ENCODE results near the gene SETBP1. TPM values are rescaled to one million over a fixed set of nuclear protein-coding genes. Genes with fewer than 3 reads are reported as not detected.

The SETBP1 gene

GRCh38 chr18:45109706-45110105 is 429.0 kb downstream of the SETBP1 start:
- H3K4me3 ChIP-seq (ENCODE audit: low read length) = no peak overlapping the region
- peaks cover 4% of the 10 kb centered on the region for H3K27me3 ChIP-seq (ENCODE audit: control insufficient read depth, insufficient read depth, low read length)
- no peak overlapping the region for H3K9ac ChIP-seq (ENCODE audit: low read depth, low read length)
- H3K9me3 ChIP-seq (replicated peaks; ENCODE audit: low read length) = no peaks in the 10 kb centered on the region
- H3K4me2 ChIP-seq (ENCODE audit: low read length) = no peak overlapping the region
- H3K4me1 ChIP-seq (ENCODE audit: control insufficient read depth, insufficient read depth, low read length) = peaks cover 12% of the 10 kb centered on the region
- H3K36me3 ChIP-seq (ENCODE audit: insufficient read depth, low read length) = no peaks in the 10 kb centered on the region

GRCh38 chr18:45110577-45111501 is 430.2 kb downstream of the SETBP1 start:
- H3K4me3 ChIP-seq (ENCODE audit: low read length) = no peak overlapping the region
- H3K4me2 ChIP-seq (ENCODE audit: low read length) = no peak overlapping the region
- peaks cover 12% of the 10 kb centered on the region for H3K27me3 ChIP-seq (ENCODE audit: control insufficient read depth, insufficient read depth, low read length)
- no peaks in the 10 kb centered on the region for H3K36me3 ChIP-seq (ENCODE audit: insufficient read depth, low read length)
- no peaks in the 10 kb centered on the region for H3K9me3 ChIP-seq (replicated peaks; ENCODE audit: low read length)
- peaks cover 12% of the 10 kb centered on the region for H3K4me1 ChIP-seq (ENCODE audit: control insufficient read depth, insufficient read depth, low read length)
- no peak overlapping the region for H3K9ac ChIP-seq (ENCODE audit: low read depth, low read length)

GRCh38 chr18:45111502-45111848 is 430.8 kb downstream of the SETBP1 start:
- Histone ChIP-seq H3K36me3 (ENCODE audit: insufficient read depth, low read length) (no peaks in the 10 kb centered on the region), H3K9ac (ENCODE audit: low read depth, low read length) (no peak overlapping the region), H3K9me3 (replicated peaks; ENCODE audit: low read length) (no peaks in the 10 kb centered on the region), H3K4me1 (ENCODE audit: control insufficient read depth, insufficient read depth, low read length) (peaks cover 11% of the 10 kb centered on the region), H3K4me2 (ENCODE audit: low read length) (no peak overlapping the region), H3K4me3 (ENCODE audit: low read length) (no peak overlapping the region), H3K27me3 (ENCODE audit: control insufficient read depth, insufficient read depth, low read length) (peaks cover 12% of the 10 kb centered on the region)

- H3K9me3 ChIP-seq (replicated peaks; ENCODE audit: low read length) = no peaks in the 10 kb centered on the region
- no peaks in the 10 kb centered on the region for H3K36me3 ChIP-seq (ENCODE audit: insufficient read depth, low read length)
- no peak overlapping the region for H3K4me3 ChIP-seq (ENCODE audit: low read length)
- no peak overlapping the region for H3K9ac ChIP-seq (ENCODE audit: low read depth, low read length)
- peaks cover 2% of the 10 kb centered on the region for H3K4me1 ChIP-seq (ENCODE audit: control insufficient read depth, insufficient read depth, low read length)
- no peak overlapping the region for H3K4me2 ChIP-seq (ENCODE audit: low read length)
- H3K27me3 ChIP-seq (ENCODE audit: control insufficient read depth, insufficient read depth, low read length) = peaks cover 18% of the 10 kb centered on the region
Measured at GRCh38 chr18:45112682-45113081, 432.0 kb downstream of the SETBP1 start.

GRCh38 chr18:45116116-45116515 is 435.4 kb downstream of the SETBP1 start:
- no peaks in the 10 kb centered on the region for H3K4me1 ChIP-seq (ENCODE audit: control insufficient read depth, insufficient read depth, low read length)
- H3K27me3 ChIP-seq (ENCODE audit: control insufficient read depth, insufficient read depth, low read length) = peaks cover 19% of the 10 kb centered on the region
- H3K9ac ChIP-seq (ENCODE audit: low read depth, low read length) = no peak overlapping the region
- no peak overlapping the region for H3K4me2 ChIP-seq (ENCODE audit: low read length)
- no peaks in the 10 kb centered on the region for H3K9me3 ChIP-seq (replicated peaks; ENCODE audit: low read length)
- no peak overlapping the region for H3K4me3 ChIP-seq (ENCODE audit: low read length)
- no peaks in the 10 kb centered on the region for H3K36me3 ChIP-seq (ENCODE audit: insufficient read depth, low read length)

Small RNAs within 50 kb of the gene (small RNA-seq; reads per million reads assigned to genes)
- not detected for gene MIR4319

Measured in skeletal muscle satellite cell (primary cell).